Testis (tissue), 3 donors: ENCODE measurements around the gene LIF. TPM values are rescaled to one million over a fixed set of nuclear protein-coding genes. Genes with fewer than 3 reads are reported as not detected.

Experiments
- DNase-seq: peaks from one replicate; pipeline ENCODE4 v3.0.0-alpha.2; 2019
- H3K27ac ChIP-seq, 2 donors: fragments of 200-600 bp; sonication (generic); one replicate each; pipeline ENCODE4 v1.5.1; 2019
- H3K27me3 ChIP-seq: fragments of 200-600 bp; sonication (generic); one replicate; pipeline ENCODE4 v1.5.1; 2019
- H3K36me3 ChIP-seq: fragments of 200-600 bp; sonication (generic); one replicate; pipeline ENCODE4 v1.5.1; 2017; ENCODE audit warnings: low read depth; ENCODE audit errors: missing control alignments
- H3K4me1 ChIP-seq: fragments of 200-600 bp; sonication (generic); one replicate; pipeline ENCODE4 v1.5.1; 2019
- H3K4me3 ChIP-seq, 2 donors: fragments of 200-600 bp; sonication (generic); one replicate each; pipeline ENCODE4 v1.5.1; 2017 to 2019
- H3K9me3 ChIP-seq: fragments of 200-600 bp; sonication (generic); one replicate; pipeline ENCODE4 v1.5.1; 2017
- POLR2A ChIP-seq: fragments of 450-650 bp; IDR thresholded peaks from one replicate; pipeline ENCODE4 v1.6.1; 2017; ENCODE audit warnings: antibody characterized with exemption, mild to moderate bottlenecking, moderate library complexity
- WGBS, 2 donors: methylation state at CpG; one replicate each; pipeline ENCODE4 v1.1.5; 2018; 5-methylcytosine and 5-hydroxymethylcytosine counted together
- intact Hi-C: fragments of 100-400 bp; cut with DNase I; formaldehyde crosslinking; loops from one replicate; pipeline ENCODE4 v1.15.1; 2023; ENCODE audit warnings: low total_unique reads
- polyA plus RNA-seq: library from polyadenylated mRNA; stranded (reverse); fragments of 350-450 nt; fragmentation: Illumina TruSeq; extraction: RNeasy Lipid Tissue Mini Kit (QIAGEN cat#74804); gene quantifications from one replicate; pipeline ENCODE4 v1.2.3, GENCODE V29; 2014; ENCODE audit warnings: low read depth, low replicate concordance; ENCODE audit not compliant: insufficient read depth
- total RNA-seq, 2 donors: library from RNA; depleted of rRNA; stranded (reverse); fragments of >200 nt; gene quantifications; one replicate each; pipeline ENCODE4 v1.2.3, GENCODE V29; 2016
- TF ChIP-seq, protein P1 (sequence below), 3 experiments: fragments of 450-650 bp in 2 of 3; fragments of 200-600 bp in 1 of 3; sonication (generic) in 1 of 3; IDR thresholded peaks; one replicate each; pipeline ENCODE4 v1.5.1; 2016 to 2019; ENCODE audit warnings: antibody characterized with exemption in 3 of 3, mild to moderate bottlenecking in 2 of 3, moderate library complexity in 1 of 3

The LIF gene
- total and polyA plus RNA-seq, 3 donors from 2014 or later = 0.08 to 1.4 (median 1.4) TPM

DNA sequence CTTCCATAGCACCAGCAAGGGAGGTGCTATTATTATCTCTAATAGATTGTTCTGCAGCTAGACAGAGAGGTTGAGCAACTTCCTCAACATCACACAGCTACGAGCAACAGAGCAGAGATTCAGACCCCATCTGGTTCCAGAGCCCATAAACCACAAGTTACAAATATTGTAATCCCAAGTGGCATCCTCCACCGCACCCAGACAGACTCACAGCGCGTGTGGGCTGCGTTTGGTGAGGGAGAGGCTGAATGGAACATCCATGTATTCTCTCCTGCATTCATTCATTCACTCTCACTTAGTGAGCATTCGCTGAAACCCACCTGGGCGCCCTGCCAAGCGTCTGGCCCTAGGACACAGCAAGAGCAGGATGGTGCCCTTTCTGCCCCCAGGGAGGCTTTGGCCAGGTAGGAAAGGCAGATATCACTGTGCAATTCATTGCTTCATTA is 33.5 kb downstream of the LIF start:
- DNase-seq = no peak
- TF ChIP-seq, protein P1, sequence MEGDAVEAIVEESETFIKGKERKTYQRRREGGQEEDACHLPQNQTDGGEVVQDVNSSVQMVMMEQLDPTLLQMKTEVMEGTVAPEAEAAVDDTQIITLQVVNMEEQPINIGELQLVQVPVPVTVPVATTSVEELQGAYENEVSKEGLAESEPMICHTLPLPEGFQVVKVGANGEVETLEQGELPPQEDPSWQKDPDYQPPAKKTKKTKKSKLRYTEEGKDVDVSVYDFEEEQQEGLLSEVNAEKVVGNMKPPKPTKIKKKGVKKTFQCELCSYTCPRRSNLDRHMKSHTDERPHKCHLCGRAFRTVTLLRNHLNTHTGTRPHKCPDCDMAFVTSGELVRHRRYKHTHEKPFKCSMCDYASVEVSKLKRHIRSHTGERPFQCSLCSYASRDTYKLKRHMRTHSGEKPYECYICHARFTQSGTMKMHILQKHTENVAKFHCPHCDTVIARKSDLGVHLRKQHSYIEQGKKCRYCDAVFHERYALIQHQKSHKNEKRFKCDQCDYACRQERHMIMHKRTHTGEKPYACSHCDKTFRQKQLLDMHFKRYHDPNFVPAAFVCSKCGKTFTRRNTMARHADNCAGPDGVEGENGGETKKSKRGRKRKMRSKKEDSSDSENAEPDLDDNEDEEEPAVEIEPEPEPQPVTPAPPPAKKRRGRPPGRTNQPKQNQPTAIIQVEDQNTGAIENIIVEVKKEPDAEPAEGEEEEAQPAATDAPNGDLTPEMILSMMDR (IDR thresholded peaks at IDR 0.05) = no peak
- peaks cover 23% of the 10 kb centered on the region for H3K4me1 ChIP-seq
- intact Hi-C loops = no loop called here
- H3K4me3 ChIP-seq = no peak overlapping the region
- H3K27me3 ChIP-seq = no peaks in the 10 kb centered on the region
- no peaks in the 10 kb centered on the region for H3K9me3 ChIP-seq
- no peaks in the 10 kb centered on the region for H3K36me3 ChIP-seq
- WGBS, 2 donors = 76 to 83% methylated on average over 8 of the region's 8 CpGs
- H3K27ac ChIP-seq = no peak overlapping the region

DNA sequence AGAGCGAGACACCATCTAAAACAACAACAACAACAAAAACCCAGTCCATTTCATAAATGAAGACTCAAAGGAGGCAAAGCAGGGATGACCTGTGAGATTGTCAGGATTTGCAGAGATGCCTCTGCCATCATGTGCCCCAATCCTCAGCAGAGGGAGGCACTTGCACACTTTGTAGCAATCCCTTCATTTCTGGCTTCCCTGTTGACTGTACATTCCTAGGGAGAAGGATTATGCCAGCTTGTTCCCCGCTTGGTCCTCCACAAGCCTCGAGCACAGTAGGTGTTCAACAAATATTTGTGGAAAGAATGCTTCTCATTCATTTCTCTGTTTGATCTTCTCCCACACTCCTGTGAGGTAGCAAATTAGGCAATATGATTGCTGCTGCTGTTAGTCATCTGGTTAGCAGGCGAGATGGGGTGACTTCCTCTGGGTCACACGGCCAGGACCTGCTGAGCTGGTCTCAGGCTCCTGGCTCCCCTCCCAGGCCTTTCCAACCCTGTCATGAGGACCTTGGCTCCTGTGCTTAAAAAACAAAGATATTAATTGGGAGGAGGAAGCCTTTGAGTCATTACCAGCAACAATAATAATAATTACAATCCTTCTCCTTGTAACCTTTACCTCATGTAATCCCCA is 34.1 kb downstream of the LIF start:
- Histone ChIP-seq H3K36me3 (no peaks in the 10 kb centered on the region), H3K9me3 (no peaks in the 10 kb centered on the region), H3K27ac (no peak overlapping the region), H3K4me1 (peaks cover 29% of the 10 kb centered on the region), H3K27me3 (no peaks in the 10 kb centered on the region), H3K4me3 (no peak overlapping the region)
- 62 to 70% methylated on average over 5 of the region's 5 CpGs for WGBS, 2 donors
- intact Hi-C loops = no loop called here
- TF ChIP-seq, protein P1 (IDR thresholded peaks at IDR 0.05) = no peak
- no peak for TF ChIP-seq POLR2A
- DNase-seq = peak; percentile 54

DNA sequence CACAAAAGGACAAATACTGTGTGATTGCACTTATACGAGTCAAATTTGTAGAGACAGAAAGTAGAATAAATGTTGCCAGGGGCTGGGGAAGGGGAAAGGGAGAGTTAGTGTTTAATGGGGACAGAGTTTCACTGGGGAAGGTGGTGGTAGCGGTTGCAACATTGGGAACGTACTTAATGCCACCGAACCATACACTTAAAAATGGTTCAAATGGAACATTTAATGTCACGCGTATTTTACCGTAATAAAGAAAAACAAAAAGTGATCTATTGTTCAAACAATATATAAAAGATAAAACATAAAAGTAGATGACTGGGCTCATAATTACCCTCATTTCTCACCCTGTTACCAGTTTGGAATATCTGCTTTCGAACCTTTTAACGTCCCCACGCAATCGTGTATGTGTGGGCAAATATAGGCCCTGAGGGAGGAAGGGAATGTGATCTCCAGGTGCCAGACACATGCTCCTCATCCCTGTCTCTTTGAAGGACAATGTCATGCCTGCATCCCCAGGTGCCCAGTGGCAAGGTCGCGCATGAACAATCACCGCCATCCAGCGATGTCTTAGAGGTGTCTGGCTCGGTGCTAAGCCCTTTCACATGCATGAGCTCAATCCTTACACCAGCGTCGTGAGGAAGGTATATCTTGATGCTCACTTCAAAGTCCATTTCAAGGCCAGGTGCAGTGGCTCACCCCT is 35.3 kb downstream of the LIF start:
- H3K36me3 ChIP-seq = no peaks in the 10 kb centered on the region
- H3K4me3 ChIP-seq = no peak overlapping the region
- no peaks in the 10 kb centered on the region for H3K27me3 ChIP-seq
- no peak overlapping the region for H3K27ac ChIP-seq
- 92 to 94% methylated on average over 15 to 18 of the region's 18 CpGs for WGBS, 2 donors
- TF ChIP-seq, protein P1 (IDR thresholded peaks at IDR 0.05) = no peak
- no peak for TF ChIP-seq POLR2A
- DNase-seq = no peak
- intact Hi-C loops = no loop called here
- H3K4me1 ChIP-seq = peaks cover 39% of the 10 kb centered on the region
- H3K9me3 ChIP-seq = no peaks in the 10 kb centered on the region

DNA sequence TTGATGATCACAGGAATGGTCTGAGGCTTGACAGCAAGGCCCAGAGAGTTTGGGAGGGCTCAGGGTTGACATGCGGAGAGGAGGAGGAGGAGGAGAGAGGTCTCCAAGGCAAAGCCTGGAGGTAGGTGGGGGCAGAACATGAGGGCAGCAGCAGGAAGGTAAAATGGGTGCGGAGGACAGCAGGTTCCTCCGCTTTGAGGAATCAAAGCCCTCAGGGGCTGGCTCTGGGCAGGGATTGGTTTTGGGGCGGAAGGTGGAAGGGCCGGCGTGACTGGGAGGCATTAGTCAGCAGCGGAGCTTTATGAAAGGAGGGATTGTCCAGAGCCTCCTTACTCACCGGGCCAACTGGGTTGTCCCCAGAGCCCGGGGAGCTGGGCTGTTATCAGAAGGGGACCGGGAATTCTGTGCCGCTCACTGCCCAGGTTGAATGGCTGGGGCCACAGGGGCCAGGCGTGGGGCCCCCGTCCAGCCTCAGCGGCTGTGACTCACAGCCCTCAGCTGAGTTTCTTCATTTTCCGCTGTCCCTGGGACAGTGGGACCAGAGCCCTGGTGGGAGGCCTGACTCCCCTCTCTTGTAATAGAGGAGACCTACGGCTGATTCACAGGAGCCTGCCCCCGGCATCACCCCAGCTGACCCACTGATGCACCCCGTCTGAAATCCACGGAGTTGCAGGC is 36.2 kb downstream of the LIF start:
- 64 to 91% methylated on average over 16 to 19 of the region's 19 CpGs for WGBS, 2 donors

More for the DNA sequence above, 36.2 kb downstream of the LIF start:
- Histone ChIP-seq H3K27ac (peak overlapping the region; percentile 54 to 85), H3K27me3 (no peaks in the 10 kb centered on the region), H3K4me3 (no peak overlapping the region), H3K9me3 (no peaks in the 10 kb centered on the region), H3K36me3 (no peaks in the 10 kb centered on the region), H3K4me1 (peaks cover 48% of the 10 kb centered on the region)
- intact Hi-C loops = no loop called here
- TF ChIP-seq POLR2A = no peak
- TF ChIP-seq, protein P1 (IDR thresholded peaks at IDR 0.05) = no peak
- peak; percentile 50 for DNase-seq
